HG03095 (cell line): ENCODE measurements around the gene CCDC167.
A peak's percentile ranks its signal among the peaks of the same experiment; 100 is the strongest.

Source experiments
- ATAC-seq: cut with Tn5 transposase; IDR thresholded peaks from one replicate; pipeline ENCODE4 v1.9.1; 2021; ENCODE audit warnings: moderate library complexity; ENCODE audit not compliant: unreplicated experiment

CCDC167 gene

GRCh38 chr6:37499433-37500293 is at the start of gene CCDC167:
TSS of gene CCDC167 (minus strand) at chr6:37499893. CDS start at chr6:37499863, 30 bp downstream.
- ATAC-seq: peak; percentile 70

GRCh38 chr6:37549154-37549553 is 49.5 kb upstream of the CCDC167 start:
- no peak for ATAC-seq

GRCh38 chr6:37548067-37548674 is 48.5 kb upstream of the CCDC167 start:
- ATAC-seq: no peak

- no peak for ATAC-seq
Observed at GRCh38 chr6:37547564-37548061, 47.9 kb upstream of the CCDC167 start.

GRCh38 chr6:37546141-37546871 is 46.6 kb upstream of the CCDC167 start:
- ATAC-seq: no peak

GRCh38 chr6:37544530-37544929 is 44.8 kb upstream of the CCDC167 start:
- ATAC-seq: no peak

GRCh38 chr6:37543361-37543760 is 43.7 kb upstream of the CCDC167 start:
- ATAC-seq: no peak

- ATAC-seq: no peak
Observed at GRCh38 chr6:37541346-37541745, 41.7 kb upstream of the CCDC167 start.

GRCh38 chr6:37540390-37540789 is 40.7 kb upstream of the CCDC167 start:
- no peak for ATAC-seq

GRCh38 chr6:37540029-37540352 is 40.3 kb upstream of the CCDC167 start:
- no peak for ATAC-seq

GRCh38 chr6:37539171-37540028 is 39.7 kb upstream of the CCDC167 start:
- no peak for ATAC-seq

- ATAC-seq: no peak
Observed at GRCh38 chr6:37538107-37538506, 38.4 kb upstream of the CCDC167 start.

- no peak for ATAC-seq
Observed at GRCh38 chr6:37537548-37537947, 37.9 kb upstream of the CCDC167 start.

- ATAC-seq: no peak
Observed at GRCh38 chr6:37536491-37537190, 36.9 kb upstream of the CCDC167 start.

GRCh38 chr6:37535759-37536490 is 36.2 kb upstream of the CCDC167 start:
- ATAC-seq: no peak

GRCh38 chr6:37535428-37535758 is 35.7 kb upstream of the CCDC167 start:
- ATAC-seq: no peak

GRCh38 chr6:37534893-37535292 is 35.2 kb upstream of the CCDC167 start:
- no peak for ATAC-seq

- ATAC-seq: no peak
Observed at GRCh38 chr6:37532122-37532521, 32.4 kb upstream of the CCDC167 start.

- ATAC-seq: no peak
Observed at GRCh38 chr6:37531437-37532036, 31.8 kb upstream of the CCDC167 start.
